Myocyte (in vitro differentiated cells): ENCODE data around the gene ERICH4. TPM values are rescaled to one million over a fixed set of nuclear protein-coding genes. Genes with fewer than 3 reads are reported as not detected.
"Not testable (repeated sequence)": the region's sequence is repeated elsewhere in the genome, so short reads cannot be mapped to it uniquely, and the experiment has no call there.

Source experiments
- DNase-seq: peaks from one replicate; pipeline ENCODE4 v3.0.0-alpha.2; 2012; ENCODE audit warnings: low read depth
- total RNA-seq: library from RNA; depleted of rRNA; stranded (reverse); fragments of >200 nt; gene quantifications from 2 replicates; pipeline ENCODE4 v1.2.3, GENCODE V29; 2014

Gene ERICH4
- total RNA-seq, 1 donor from 2014 or later = not detected

DNA sequence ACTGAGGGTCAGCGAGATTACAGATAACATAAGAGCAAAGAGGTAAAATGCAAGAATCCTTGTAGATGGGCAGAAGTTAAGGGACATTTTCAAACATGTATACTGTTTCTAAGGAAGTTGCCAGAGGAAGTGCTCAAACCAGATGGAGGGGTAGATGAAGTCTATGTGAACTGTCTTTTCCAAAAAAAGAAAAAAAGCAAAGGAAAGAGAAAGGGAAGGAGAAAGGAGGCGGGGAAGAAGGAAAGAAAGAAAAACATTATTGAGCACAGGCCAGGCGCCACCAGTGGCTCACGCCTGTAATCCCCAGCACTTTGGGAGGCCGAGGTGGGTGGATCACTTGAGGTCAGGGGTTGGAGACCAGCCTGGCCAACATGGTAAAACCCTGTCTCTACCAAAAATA, 8.5 kb upstream of the ERICH4 start:
- no peak for DNase-seq

DNA sequence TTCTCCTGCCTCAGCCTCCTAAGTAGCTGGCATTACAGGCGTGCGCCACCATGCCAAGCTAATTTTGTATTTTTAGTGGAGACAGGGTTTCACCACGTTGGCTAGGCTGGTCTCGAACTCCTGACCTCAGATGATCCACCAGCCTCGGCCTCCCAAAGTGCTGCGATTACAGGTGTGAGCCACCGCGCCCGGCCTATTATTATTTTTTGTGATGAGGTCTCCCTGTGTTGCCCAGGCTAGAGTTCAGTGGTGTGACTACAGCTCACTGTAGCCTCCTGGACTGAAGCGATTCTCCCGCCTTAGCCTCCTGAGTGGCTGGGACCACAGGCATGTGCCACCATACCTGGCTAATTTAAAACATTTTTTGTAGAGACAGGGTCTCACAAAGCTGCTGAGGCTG, 7.6 kb upstream of the ERICH4 start:
- DNase-seq = not testable (repeated sequence)

DNA sequence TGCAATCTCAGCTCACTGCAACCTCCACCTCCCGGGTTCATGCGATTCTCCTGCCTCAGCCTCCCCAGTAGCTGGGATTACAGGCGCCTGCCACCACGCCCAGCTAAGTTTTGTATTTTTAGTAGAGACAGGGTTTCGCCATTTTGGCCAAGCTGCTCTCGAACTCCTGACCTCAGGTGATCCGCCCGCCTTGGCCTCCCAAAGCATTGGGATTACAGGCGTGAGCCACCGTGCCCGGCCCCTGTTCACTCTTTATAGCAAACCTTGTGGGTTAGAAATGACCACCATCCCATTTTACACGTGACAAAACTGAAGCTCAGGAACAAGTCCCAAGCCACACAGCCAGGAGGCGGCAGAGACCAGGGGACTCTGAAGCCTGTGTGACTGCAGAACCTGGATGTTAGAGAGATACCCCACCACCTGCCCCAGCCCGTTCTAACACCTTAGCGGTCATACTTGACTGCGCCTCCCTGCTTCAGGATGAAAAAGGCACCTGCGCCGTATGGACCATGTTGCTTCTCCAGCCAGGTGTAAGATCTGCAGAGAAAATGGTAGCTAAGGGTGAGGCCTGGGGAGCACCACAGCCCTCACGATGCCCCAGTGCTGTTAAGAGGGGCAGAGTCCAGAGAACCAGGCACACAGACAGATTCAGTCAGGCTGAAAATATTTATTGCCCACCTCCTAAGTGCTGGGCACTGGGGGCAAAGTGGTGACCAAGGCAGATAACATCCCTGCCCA, 6.9 kb upstream of the ERICH4 start:
- no peak for DNase-seq

DNA sequence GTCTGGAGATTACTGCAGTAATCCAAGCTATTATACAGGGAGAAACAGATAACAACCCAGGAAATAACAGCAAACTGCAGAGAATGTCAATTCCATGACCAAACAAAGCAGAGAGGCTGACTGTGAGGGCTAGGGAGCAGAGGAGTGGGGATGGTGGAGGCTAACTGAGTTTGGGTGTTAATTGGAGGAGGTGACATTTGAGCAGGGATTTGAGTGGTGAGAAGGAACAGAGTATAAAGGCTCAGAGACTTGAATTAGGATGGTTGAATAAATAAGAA, 6.3 kb upstream of the ERICH4 start:
- DNase-seq = no peak

DNA sequence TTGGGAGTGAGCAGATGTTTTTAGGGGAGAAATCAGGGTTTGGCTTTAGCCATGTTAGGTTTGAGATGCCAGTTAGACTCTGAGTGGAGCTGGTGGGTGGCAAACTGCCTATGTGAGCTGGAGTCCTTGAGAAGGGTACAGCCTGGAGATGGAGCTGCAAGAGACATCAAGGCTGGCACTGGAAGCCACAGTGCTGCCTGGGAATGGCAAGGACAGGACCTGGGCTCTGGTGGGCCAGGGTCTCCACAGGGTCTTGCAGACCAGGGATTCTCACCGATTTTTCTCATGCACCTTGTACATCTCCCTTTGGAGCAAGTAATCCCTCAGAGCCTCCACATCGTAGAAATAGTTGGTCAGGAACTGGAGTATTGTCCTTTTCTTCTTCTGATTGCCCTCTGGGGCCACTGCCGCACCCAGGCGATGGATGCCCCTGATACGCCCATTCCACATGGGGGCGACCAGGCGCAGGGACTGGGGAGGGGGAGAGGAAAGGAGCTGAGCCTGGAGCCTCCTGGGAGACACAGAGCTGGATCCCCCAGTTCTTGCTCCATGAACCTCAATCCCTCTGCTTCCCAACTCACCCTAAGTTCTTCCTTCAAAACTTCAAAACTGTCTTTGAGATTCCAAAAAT, 4.9 kb upstream of the ERICH4 start:
- no peak for DNase-seq

DNA sequence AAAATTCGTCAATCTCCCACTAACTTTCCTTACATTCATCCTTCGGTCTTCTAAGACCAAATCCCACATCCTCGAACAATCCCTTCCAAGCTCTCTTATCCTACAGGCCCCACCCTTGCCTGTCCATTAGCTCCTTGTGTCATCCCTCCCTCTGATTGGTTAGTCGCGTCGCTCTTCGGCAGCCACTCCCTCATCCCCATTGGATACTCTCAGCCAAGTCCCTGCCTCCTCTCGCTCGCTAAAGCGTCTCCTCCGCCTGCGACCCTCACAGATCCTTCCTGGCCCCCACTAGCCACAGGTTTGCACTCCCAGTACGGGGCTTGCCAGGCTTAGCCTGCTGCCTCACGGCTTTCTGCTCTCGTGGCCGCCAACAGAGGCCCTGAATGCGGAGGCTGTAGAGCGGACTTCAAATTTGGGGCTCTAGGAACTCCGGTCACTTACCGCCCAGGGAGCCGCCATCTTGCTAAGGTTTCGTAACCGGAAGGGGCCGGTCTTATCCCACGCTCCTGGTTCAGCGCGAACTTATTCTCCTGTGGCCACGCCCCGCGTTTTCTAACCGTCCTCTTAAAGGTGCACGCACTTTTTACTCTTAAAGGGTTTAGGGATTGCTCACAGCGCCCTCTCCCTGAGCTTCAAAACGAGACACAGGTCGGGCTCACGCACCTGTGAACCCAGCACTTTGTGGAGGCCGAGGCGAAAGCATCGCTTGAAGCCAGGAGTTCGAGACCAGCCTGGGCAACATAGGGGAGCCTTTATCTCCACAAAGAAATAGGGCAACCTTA, 3.3 kb upstream of the ERICH4 start, which contains the start of gene DMAC2:
Gene DMAC2 (minus strand): TSS at position 472 of the 782 bp plus-strand sequence. CDS start 13 bp downstream, at position 459.
- DNase-seq = peak; percentile 98

DNA sequence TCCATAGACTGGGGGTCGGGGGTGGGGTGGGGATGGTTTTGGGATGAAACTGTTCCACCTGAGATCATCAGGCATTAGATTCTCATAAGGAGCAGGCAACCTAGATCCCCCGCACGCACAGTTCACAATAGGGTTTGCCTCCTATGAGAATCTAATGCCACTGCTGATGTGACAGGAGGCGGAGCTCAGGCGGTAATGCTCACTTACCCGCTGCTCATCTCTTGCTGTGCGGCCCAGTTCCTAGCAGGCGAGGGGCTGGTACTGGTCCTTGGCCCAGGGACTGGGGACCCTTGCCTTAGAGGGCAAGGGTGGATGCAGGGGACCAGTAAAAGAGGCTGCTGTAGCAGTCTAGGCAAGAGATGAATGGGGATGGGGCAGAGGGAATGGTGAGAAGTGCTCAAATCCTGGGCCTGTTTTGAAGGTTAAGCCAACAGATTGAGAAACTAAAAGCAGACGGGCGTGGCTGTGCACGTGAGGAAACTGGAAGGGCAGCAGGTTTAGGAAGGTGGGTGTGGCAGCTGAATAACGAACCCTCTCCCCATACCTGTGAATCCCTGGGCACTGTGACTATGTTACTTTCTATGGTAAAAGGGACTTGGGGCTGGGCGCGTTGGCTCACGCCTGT, 1.5 kb upstream of the ERICH4 start:
- DNase-seq = no peak

DNA sequence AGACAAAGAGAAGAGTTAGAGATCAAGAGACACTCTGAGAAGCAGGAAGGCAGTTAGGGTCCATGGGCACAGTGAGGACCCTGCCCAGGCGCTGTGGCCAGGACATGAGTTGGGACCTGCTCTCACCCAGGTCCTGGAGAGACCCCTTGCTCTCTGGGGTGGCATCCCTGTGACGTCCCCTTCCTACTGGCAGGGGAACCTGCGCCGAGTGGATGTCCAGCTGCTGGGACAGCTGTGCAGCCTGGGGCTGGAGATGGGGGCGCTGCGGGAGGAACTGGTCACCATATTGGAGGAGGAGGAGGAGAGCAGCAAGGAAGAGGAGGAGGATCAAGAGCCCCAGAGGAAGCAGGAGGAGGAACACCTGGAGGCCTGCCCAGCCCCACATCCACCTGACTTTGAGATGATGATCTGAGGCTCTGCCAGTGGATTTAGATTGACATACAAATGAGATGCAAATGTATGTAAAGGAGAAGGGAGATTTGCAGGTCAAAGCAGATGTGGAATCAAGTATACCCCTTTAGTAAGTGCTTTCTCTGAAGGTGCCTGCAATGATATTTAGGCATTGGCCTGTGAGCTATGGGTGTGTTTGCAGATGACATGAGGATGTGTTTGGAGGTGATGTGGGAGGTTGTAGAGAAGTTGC, 978 bp downstream of the ERICH4 start:
- no peak for DNase-seq

DNA sequence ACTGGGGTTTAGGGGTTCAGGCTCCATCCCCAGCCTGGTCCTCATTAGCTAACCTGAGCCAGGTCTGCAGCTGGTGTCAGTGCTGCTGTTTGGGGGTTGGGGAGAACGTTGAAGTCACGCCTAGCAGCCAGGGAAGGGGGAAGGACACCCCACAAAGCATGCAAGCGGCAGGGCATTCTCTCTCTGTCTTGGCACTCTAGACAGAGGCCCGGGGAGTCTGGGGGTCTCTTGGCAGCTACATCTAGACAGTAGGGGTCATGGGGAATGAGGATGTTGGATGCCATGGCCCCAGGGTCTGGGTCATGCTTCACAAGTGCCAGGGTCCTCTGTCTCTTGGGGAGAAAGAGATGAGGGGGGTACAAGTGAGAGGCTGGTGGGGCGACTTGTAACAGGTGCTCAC, 2.6 kb downstream of the ERICH4 start:
- no peak for DNase-seq

DNA sequence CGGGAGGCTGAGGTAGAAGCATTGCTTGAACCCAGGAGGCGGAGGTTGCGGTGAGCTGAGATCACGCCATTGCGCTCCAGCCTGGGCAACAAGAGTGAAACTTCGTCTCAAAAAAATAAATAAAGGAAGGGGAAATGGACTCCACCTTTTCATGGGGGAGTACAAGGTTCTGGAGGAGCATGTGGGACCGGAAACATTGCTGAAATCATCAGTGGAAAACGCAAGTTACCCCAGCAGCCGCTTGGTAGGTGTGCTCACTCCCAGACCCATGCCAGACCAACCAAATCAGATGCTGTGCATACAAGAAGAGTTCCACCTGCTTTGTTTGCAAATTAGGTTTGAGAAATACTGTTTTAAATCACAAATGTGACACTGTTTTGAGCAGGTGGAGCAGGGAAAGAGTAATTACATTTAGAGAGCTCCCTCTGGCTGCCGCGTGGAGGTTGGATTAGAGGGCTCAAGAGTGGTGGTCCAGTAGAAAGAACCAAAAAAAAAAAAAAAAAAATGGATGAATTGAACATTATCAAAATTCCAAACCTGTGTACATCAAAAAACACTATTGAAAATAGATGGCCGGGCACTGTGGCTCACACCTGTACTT, 4.9 kb downstream of the ERICH4 start:
- DNase-seq = no peak

DNA sequence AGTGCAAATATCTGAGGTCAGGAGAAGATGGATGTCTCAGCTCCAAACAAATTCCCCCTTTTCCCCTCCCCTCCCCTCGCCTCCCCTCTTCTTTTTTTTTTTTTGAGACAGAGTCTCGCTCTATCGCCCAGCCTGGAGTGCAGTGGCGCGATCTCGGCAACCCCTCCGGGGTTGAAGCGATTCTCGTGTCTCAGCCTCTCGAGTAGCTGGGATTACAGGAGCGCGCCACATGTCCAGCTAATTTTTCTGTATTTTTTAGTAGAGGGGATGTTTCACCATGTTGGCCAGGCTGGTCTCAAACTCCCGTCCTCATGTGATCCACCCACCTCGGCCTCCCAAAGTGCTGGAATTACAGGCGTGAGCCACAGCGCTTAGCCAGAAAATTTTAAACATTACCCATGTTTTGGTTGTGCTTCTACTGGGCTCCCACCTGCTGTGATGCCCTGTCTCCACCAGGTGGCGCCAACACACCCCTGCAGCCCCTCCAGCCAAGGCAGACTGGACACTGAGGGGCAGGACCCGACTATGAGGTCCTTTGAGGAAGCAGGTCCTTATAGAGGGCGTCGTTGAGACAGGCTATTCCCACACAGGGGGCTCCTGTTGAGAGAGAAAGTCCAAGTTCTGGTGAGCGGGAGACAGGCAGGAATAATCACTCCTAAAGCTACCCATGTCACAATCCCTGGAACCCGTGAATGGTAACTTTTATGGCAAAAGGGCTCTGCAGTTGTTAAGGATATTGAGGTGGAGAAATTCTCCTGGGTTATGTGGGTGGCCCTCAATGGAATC, 6.3 kb downstream of the ERICH4 start:
- DNase-seq = peak; percentile 68

DNA sequence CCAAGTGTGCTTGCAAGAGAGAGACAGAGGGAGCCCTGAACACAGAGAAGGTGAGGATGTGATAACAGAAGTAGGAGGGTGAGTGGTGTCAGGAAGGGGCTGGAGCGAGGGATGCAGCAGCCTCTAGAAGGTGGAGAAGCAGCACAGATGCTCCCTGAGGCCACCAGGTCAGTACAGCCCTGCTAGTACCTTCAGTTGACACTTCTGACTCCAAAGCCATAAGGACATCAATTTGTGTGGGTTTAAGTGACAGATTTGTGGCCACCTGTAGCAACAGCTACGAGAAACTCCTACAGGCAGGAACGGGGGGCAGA, 6.9 kb downstream of the ERICH4 start:
- DNase-seq = no peak

DNA sequence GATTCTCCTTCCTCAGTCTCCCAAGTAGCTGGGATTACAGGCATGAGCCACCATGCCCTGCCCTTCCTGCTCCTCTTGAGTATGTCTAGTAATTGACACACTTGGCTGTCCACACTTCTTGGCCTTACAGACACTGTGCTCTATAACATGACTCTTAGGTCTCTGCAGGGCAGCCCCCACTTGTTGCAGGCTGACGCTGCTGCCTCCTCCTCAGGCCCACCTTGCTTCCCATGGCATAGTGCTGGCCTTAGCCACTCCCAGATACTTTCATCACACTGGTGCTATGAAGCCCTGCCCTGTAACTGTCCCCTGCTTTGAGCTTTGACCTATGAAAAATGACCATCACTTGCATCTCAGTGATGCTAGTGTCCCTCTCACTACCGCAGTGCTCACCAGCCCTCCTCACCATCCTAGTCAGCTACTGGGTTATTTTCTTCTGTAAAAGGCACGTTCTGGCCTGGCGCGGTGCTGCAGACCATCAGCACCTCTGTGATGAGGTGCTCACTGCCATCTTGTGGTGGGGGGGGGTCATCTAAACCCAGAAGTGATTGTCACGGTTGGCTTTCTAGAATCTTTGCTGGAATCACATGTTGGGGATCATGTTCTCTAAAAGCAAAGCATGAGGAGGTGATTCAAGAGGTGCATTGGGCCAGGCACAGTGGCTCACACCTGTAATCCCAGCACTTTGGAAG, 9.8 kb downstream of the ERICH4 start:
- DNase-seq = no peak

DNA sequence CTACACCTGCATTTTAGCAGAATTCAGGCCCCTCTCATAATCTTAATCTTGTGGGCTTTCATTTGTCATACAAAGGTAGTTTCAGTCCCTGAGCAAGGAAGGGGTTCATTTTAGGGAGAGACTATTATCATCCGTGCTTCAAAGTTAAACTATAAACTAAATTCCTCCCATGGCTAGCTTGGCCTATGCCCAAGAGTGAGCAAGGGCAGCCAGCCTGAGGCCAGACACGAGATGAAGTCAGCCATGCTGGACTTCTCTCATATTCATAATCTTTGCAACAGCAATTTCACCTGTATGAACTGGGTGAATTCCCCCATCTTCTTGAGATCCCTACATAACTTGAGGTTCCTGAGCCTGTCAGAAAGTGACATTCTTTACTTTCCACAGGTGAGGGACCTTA, 13.0 kb downstream of the ERICH4 start:
- no peak for DNase-seq

DNA sequence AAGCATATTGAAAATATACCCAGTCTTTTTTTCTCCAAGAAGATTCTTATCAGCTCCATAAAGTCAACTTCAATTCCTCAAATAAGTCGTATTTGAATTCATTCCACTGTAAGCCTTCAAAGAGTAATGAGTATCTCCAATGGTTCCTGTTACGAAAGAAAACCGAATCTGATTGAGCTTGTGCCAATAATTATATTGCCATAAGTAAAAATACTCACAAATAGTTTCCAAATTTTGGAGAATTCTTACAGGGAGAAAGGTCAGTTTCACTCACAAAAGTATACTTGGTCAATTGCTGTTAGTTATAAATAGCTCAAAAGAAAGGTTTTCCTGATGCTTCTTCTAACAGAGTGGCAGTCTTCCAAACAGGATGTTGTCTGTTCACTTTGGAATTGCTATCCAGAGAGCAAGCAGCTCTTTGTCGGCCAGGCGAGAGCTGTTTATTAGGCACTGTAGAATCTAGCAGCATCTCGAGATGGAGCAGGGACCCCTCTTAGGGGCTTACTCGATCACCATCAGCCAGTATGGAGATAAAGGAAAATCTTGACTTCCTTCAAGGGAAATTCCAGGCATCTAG, 13.5 kb downstream of the ERICH4 start:
- peak; percentile 4 for DNase-seq

DNA sequence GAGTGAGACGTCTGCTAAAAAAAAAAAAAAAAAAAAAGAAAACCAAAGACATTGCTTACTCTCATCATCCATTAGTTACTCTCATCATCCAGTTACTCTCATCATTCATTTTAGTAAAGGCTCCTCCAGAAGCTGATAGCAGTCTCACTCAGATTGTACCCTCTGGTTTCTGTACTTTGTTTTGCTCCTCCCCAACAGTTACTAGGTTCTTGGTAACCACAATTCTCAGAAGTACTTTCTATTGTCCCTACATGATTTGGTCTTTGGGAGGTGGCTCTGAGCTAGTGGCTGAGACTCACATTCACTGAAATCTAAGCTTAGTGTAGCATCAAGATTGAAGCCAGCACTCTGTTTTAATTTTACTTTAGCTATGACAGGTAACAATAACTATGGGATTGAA, 14.3 kb downstream of the ERICH4 start:
- no peak for DNase-seq

DNA sequence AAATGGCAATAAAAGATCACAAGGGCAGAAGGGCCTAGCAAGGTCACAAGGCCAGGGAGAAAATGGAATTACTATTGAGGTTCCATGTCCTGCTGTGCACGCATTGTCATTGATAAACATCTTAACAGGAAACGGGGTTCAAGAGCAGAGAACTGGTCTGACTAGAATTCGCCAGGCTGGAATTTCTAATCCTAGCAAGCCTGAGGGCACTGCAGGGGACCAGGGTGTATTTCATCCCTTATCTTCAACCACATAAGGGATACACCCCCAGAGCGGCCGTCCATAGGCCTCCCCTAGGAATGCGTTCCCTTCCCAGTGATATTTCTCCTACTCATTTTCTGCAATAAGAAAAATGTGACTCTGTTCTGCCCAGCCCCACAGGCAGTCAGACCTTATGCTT, 19.5 kb downstream of the ERICH4 start:
- no peak for DNase-seq

DNA sequence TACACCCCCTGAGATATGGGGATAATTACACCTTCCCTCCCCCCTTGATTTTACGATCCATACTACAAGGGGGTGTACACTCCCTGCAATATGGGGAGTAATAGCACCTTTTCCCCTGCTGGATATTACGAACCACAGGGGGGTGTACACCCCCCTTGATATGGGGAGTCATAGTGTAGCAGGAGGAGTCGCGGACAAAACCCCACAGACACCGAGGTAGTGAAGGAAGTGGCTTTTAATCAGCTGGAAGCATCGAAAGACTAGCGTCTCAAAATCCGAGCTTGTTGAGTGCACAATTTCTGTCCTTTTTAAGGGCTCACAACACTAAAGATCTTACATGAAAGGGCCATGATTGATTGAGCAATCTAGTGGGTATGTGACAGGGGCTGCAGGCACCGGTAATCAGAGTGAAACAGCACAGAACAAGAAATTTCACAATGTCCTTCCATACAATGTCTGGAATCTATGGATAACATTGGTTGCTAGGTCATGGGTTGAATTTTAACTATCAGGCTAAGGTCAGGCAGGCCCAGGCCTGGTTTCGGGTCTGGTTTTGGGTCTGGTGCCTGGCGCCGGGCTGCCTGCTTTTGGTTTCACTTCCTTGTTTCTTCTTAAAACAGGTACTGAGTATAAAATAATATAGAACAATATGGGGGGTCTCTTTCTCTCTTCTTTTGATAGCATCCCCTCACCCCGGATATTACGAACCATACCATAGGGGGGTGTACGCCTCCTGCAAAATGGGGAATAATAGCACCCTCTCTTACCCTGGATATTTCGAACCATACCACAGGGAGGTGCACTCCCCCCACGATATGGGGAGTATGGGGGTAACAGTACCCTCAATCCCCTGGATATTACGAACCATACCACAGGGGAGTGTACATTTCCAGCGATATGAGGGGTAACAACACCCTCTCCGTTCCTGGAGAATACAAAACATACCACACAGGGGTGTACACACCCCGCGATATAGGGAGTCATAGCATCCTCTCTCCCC, 20.6 kb downstream of the ERICH4 start:
- not testable (repeated sequence) for DNase-seq
